Astrocyte (in vitro differentiated cells and primary cell): ENCODE measurements around the gene PSAT1.

Source experiments
- CTCF ChIP-seq: IDR thresholded peaks from 2 replicates; pipeline ENCODE4 v1.5.1; 2011; ENCODE audit warnings: low read depth, mild to moderate bottlenecking, inconsistent platforms, low read length, moderate library complexity; ENCODE audit not compliant: insufficient read depth
- EZH2 ChIP-seq: IDR thresholded peaks from 2 replicates; pipeline ENCODE4 v1.6.1; 2012; ENCODE audit warnings: mild to moderate bottlenecking, low read length, inconsistent platforms; ENCODE audit not compliant: insufficient read depth

DNA sequence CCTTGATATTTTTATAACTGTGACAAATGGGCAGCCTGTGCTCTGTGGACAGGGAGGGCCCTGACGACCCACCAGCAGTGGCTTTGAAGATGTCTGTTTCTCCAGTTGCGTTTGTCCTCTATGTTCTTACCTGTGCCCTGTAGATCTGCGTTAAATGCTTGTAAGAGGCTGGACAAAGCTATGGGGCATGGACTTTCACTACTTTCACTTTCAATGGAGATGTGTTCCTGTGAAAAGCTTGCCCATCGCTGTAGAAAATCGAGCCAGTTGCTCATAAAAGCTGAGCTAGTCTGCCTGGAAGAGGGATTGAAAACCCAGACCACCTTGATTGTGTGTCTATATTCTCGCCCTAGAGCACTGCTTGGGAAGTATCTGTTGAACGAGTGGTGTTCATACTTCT, 74.1 kb downstream of the PSAT1 start:
- TF ChIP-seq CTCF (no peak), EZH2 (no peak)
